ENCODE results near the gene MARS1. TPM values are rescaled to one million over a fixed set of nuclear protein-coding genes. Genes with fewer than 3 reads are reported as not detected.

The MARS1 gene
- total RNA-seq, 1 experiment from 2014 or later: 291 TPM

- no TSS peak for BruUV-seq (replicated peaks)
- no peak for TF ChIP-seq CTCF (IDR thresholded peaks at IDR 0.05)
- TF ChIP-seq TCF7L2 (IDR thresholded peaks at IDR 0.05; ENCODE audit: low read depth, low read length): no peak
- TF ChIP-seq POLR2AphosphoS5 (IDR thresholded peaks at IDR 0.05; ENCODE audit: low read depth, low read length): no peak
- no peak for TF ChIP-seq REST (IDR thresholded peaks at IDR 0.05; ENCODE audit: insufficient read depth in 1 of 2, low read depth in 2 of 2, low read length in 1 of 2)
- TF ChIP-seq SIN3A (IDR thresholded peaks at IDR 0.05; ENCODE audit: borderline replicate concordance, insufficient read depth, low read depth, low read length): no peak
- H3K4me1 ChIP-seq (ENCODE audit: control insufficient read depth, insufficient read depth, low read length): no peaks in the 10 kb centered on the region
- ATAC-seq (no peak), DNase-seq (ENCODE audit: low read depth, low spot score) (no peak)
- H3K36me3 ChIP-seq (ENCODE audit: control insufficient read depth, insufficient read depth, low read length): peaks cover 14% of the 10 kb centered on the region
- ChIA-PET POLR2A (interaction anchor here (0.6 kb wide), 1 partner anchor 82 kb away, joined by 5 read pairs; no protein-coding TSS in a partner anchor), CTCF (no interaction called here)
- no peaks in the 10 kb centered on the region for H3K27me3 ChIP-seq (ENCODE audit: control insufficient read depth, insufficient read depth, low read length)
- intact Hi-C loops (cut with micrococcal nuclease; ENCODE audit: unreplicated experiment): no loop called here
- in situ Hi-C loops (cut with HindIII; ENCODE audit: low pct_unique_long_range_greater_than_20kb, low sequenced_read_pairs): no loop called here
- H3K9me3 ChIP-seq (ENCODE audit: control insufficient read depth, insufficient read depth, low read depth, low read length): no peaks in the 10 kb centered on the region
- H3K4me3 ChIP-seq (ENCODE audit: low read depth in 2 of 2, low read length in 2 of 2): no peak overlapping the region
- no peak overlapping the region for H3K27ac ChIP-seq (ENCODE audit: low read length)
Measured at GRCh38 chr12:57534991-57535543, 47.2 kb downstream of the MARS1 start.

- DNase-seq (ENCODE audit: low read depth, low spot score) (no peak), ATAC-seq (no peak)
- TF ChIP-seq TCF7L2 (IDR thresholded peaks at IDR 0.05; ENCODE audit: low read depth, low read length) (no peak), REST (IDR thresholded peaks at IDR 0.05; ENCODE audit: insufficient read depth in 1 of 2, low read depth in 2 of 2, low read length in 1 of 2) (no peak)
- intact Hi-C loops (cut with micrococcal nuclease; ENCODE audit: unreplicated experiment) (no loop called here), in situ Hi-C loops (cut with HindIII; ENCODE audit: low pct_unique_long_range_greater_than_20kb, low sequenced_read_pairs) (no loop called here)
- no peaks in the 10 kb centered on the region for H3K9me3 ChIP-seq (ENCODE audit: control insufficient read depth, insufficient read depth, low read depth, low read length)
- no peaks in the 10 kb centered on the region for H3K27me3 ChIP-seq (ENCODE audit: control insufficient read depth, insufficient read depth, low read length)
- ChIA-PET POLR2A (no interaction called here), CTCF (no interaction called here)
- no TSS peak for BruUV-seq (replicated peaks)
- no peak overlapping the region for H3K27ac ChIP-seq (ENCODE audit: low read length)
- H3K4me1 ChIP-seq (ENCODE audit: control insufficient read depth, insufficient read depth, low read length): no peaks in the 10 kb centered on the region
- H3K36me3 ChIP-seq (ENCODE audit: control insufficient read depth, insufficient read depth, low read length): peaks cover 6% of the 10 kb centered on the region
- no peak overlapping the region for H3K4me3 ChIP-seq (ENCODE audit: low read depth in 2 of 2, low read length in 2 of 2)
Measured at GRCh38 chr12:57535764-57536596, 48.1 kb downstream of the MARS1 start.
